GM19372 (cell line): Measurements from ENCODE around the gene GPR87.

ENCODE experiments used
- ATAC-seq: cut with Tn5 transposase; IDR thresholded peaks from one replicate; pipeline ENCODE4 v1.9.1; 2021; ENCODE audit warnings: mild to moderate bottlenecking, low read depth, moderate library complexity; ENCODE audit not compliant: unreplicated experiment

Gene GPR87

DNA sequence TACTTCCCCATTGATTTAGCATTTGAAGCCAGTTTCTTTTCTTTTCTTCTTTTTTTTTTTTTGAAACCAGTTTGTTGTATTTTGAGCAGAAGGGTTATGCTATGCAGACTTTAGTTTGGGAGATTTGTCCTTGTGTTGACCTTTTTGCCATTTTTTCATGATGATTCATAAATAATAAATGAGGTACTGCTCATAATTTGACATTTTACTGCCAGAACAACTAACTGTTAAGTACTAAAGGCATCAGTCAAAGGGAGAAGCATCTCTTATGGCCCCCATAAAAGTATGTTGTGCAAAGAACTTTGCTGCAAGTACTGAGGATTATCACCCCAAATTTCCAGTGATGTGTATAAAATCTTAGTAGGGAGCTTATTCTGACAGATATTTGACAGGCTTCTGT lies 1.7 kb upstream of the GPR87 start:
- ATAC-seq = no peak

DNA sequence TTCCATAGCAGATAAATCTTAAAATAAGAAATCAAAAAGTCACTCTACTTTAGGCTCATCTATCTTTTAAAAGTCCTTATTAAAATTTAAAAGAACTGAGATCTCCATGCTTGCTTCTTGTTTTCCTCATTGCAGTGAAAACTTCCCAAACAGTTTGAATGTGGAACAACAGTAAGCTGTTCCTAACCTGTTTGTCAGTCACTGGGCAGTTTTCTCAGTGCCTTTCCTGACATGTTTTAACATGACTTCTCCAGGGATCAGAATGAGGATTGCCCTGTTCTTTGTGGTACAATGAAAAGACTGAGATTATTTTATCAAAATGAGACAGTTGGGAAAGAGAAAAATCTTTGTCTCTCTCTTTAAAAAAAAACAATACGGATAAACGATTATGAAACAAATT lies 774 bp downstream of the GPR87 start:
- no peak for ATAC-seq

GRCh38 chr3:151315136-151315535 lies 1.5 kb downstream of the GPR87 start:
- no peak for ATAC-seq

- ATAC-seq = no peak
Measured at GRCh38 chr3:151314593-151314992, 2.0 kb downstream of the GPR87 start.

- no peak for ATAC-seq
Measured at GRCh38 chr3:151314137-151314536, 2.5 kb downstream of the GPR87 start.

DNA sequence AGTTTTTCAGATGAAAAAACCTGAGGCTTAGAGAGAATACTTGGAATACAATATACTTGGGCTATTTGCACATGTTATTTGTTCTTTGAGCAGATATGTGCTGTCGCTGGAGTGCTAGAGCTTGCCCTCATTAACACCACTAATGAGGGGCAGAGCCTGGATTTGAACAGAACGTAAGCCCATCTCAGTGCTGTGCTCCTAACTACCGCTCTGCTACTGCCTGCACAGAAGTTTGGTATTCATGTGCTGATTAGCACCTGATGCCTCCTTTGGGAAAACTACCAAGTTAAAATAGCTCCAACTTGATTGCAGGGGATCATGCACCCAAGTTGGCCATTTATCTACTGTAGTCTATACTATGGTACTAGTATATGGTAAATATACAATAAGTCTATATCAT lies 3.6 kb downstream of the GPR87 start:
- ATAC-seq = no peak

DNA sequence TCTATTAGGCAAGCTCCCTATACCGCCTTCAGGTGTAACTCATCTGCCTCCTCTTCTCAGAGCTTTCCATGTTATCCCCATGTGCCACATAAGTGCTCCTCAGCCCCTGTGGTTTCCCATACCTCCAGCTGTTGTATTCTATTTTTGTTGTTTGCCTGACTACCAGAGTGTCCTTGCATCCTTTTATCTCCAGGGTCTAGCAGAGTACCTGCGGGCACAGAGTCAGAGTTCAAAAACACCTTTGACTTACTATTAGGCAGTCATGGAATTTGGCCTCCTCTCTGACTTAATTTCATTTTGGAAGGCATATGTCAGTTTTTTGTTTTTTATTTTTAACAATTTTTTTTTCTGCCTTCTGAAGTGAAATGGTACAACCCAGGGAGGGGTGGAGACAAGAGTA lies 7.1 kb downstream of the GPR87 start:
- ATAC-seq = no peak

GRCh38 chr3:151307583-151308488 lies 8.8 kb downstream of the GPR87 start:
- ATAC-seq = no peak

- ATAC-seq = no peak
Measured at GRCh38 chr3:151307131-151307530, 9.5 kb downstream of the GPR87 start.

DNA sequence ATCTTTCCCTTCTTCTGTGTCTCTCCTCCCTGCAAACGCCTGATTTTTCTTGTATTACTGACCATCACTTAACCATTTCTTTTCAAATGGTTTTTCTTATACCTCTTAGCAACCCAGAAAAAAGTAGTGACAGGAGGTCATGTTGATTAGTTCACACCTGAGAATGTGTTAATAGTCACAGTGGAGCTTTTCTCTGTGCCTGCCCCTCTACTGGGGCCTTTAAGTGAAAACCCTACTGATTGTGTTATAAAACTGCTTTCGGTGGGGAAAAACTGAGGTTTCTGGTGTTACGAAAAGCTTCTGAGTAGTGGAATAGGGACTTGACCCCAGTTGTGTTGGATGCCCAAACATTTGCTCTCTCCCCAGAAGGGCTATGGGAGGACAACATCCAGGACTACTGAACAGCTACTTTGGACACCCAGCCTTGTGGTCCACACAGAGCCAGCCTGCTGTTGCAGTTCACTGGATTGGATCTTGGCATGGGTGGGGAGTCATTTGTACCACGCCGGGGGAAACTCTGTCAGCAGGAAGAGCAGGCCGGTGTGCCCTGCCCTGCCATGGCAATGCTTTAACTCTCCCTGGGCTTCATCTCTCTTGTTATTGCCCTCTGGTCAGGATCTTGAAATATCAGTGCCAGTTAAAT lies 10.3 kb downstream of the GPR87 start:
- ATAC-seq = no peak

DNA sequence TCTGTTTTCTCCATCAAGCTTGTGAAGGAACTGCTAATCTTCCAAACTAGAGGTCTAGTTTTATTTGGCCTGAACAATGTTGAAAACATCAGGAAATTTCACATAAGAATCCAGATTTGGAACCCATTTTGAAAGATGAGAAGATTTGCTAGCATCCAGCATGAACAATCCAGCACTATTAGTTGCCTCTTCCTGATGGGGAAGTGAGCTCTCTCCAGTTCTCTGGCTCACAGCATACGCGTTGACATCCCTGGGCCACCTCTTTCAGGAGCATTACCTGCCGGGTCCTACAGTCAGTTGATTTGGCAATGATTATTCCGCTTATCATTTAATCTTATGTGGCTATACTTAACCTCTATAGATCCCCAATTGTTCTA lies 10.9 kb downstream of the GPR87 start:
- ATAC-seq = no peak

- ATAC-seq = no peak
Measured at GRCh38 chr3:151305060-151305774, 11.4 kb downstream of the GPR87 start.

- no peak for ATAC-seq
Measured at GRCh38 chr3:151303751-151304150, 12.9 kb downstream of the GPR87 start.

- no peak for ATAC-seq
Measured at GRCh38 chr3:151301787-151302186, 14.8 kb downstream of the GPR87 start.

DNA sequence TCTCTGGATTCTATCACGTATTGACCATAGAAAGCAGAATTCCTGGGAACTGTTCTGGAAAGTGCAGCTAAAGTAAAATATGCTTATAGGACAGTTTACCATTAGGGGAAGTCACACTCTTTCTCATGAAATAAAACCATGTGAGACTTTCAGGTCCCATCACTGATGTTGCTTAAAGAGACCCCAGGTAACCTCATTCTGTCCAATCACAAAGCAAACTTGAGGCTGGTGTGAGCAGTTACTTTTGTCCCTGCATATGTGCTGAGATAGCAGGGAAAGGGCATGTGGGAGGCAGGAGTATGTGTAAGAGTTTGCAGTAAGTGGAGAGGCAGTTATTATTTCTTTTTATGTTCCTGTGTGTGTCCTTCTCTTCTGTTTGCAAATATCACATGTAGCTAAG lies 16.1 kb downstream of the GPR87 start:
- ATAC-seq = no peak

DNA sequence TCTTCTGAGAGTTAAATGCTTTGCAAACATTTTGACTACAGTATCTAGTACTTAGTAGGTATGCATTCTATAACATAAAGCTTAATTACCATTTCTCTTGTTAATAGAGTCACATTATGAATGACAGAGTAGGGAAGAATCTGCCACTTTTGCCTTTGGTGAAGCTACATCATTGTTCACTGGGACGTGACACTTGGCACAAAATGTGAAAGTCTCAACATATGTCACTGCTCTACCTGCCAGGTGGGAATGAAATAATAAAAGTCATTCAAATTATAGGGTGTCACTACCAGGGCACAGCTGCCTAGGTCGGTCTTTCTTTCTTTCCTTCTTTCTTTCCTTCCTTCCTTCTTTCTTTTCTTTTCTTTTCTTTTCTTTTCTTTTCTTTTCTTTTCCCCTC lies 17.6 kb downstream of the GPR87 start:
- no peak for ATAC-seq

DNA sequence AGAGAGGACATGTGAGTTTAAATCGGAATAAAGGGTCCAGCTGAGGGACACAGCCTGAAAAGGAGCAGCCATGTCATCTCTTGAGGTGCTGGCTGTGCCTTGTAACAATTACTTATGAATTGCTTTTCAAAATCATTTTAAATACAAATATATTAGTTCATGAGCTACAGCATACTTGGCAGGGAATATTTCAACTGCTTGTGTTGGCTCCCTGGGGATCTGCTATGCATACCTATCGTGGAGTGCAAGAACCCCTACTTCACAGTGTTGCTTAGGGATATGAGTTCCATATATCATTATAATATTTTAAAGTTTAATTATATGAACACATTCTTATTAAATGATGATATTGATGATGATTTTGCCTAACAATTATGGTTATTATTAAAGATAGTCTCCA lies 19.2 kb downstream of the GPR87 start:
- ATAC-seq = no peak

DNA sequence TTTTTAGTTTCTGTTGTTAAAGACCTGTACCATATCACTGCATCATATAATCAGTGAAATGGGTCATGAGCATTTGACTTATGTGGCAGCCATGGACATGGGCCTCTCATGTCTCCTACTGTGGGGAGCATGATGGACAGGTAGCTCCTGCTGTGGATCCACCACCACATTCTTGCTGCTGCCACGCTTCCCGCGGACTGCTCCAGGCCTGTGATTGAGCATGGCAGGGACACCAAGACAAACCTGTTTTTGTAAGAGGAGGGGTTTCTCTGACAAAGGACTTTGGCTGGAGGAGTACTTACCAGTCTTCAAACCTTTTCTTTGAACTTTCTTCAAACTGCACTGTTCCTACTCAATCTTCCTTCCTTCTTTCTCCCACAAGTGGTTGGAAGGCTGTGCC lies 20.4 kb downstream of the GPR87 start:
- ATAC-seq = no peak

GRCh38 chr3:151293127-151293526 lies 23.5 kb downstream of the GPR87 start:
- no peak for ATAC-seq

GRCh38 chr3:151290673-151291072 lies 25.9 kb downstream of the GPR87 start:
- ATAC-seq = no peak

DNA sequence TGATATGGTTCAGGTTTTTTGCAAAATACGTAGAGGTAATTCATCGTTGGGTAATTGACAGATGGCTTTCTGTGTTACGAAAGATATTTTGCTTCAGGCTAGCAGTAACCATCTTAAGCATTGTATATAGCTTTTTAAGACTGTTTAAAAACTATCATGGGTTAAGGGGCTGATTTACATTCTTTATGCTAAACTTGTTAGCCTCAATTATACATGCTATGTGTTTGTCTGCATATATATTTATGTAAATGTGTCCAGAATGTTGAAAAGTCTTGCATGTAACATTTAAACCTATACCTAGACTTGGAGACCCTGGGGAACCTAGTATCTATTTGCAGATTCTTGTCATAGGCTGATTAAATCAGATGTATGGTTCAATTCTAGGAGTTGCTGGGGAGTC lies 27.2 kb downstream of the GPR87 start:
- no peak for ATAC-seq
